HG03095 (cell line): ENCODE measurements around the gene KRT36.

Experiments used
- ATAC-seq: cut with Tn5 transposase; IDR thresholded peaks from one replicate; pipeline ENCODE4 v1.9.1; 2021; ENCODE audit warnings: moderate library complexity; ENCODE audit not compliant: unreplicated experiment

The KRT36 gene

DNA sequence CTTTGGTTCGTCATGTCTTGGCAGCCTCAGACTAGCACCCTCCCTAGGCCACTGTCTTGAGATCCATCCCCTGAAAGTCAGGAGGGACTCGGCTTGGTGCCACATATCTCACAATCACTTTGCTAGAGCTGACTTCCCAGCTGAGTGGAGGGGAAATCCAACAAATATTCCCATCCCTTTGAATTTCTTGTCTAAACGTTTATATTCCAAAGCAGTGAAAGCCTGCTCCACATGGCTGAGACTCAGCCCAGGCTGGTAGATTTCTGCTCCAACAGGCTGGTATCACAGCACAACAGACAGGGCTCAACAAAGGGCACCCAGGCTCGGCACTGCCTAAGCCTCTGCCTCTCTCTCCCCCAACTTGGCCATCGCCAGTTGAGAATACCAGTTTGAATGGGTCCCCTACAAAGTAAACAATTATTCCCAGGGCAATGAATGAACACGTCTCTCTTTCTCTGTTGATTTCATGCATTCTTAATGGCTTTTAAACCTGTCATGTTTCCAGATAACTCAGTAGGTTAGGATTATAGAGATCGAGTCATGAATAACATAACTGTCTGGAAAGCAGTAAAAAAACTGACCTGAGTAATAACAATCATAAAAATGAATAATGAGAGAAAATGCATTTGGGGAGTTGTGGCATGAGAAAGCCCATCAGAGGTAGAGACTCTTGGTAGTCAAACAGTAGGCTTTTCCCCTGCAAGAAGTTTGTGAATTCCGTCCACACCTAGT lies 14.7 kb upstream of the KRT36 start:
- no peak for ATAC-seq

DNA sequence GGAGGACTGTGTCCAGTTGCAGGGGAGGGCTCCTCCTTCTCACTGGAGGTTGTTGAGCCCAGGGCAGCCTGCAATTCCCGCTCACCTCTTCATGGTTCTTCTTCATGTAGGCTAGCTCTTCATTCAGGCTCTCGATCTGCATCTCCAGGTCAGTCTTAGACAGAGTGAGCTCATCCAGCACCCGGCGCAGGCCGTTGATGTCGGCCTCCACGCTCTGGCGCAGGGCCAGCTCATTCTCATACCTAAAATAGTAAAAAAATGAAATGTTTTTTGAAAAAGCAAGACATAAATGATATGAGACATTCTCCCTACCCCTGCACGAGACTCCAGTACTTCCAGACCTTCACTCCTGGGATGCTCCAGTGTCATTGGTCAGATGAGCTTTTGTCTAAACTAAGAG lies 13.5 kb upstream of the KRT36 start:
- ATAC-seq = no peak

DNA sequence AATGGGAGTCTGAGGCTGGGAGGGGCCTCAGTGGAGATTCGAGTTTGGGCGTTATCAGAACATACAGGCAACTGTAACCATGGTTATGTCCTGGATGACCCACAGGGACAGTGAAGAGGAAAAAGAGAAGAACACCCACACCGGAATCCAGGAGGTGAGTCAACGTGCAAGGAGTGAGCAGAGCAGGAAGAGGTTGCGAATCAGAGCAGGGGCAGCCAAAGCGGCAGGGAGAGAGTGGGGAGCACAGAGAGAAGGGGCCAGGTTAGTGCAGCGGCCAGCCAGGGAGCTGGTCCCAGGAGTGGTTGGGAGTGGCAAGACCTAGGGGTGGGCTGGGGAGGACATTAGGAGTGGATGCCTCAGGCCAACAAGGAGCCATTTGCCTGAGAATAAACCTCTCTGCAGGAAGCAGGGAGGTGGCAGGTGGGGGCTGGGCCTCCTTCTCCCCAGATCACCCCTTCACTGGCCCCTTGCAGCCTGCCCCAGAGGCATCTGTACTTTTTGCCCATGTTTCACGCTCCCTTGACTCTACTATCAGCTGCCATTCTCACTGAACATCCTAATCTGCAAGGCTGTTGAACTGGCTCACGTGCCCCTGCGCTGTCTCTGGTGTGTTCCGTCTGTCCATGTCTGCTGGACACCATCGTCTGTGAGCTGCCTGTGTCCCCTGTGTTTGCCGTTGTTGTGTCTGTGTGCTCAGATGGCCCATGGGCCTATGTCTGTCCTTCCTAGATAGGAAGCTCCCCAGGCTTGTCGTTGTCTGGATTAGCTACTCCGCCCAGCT lies 10.6 kb upstream of the KRT36 start:
- no peak for ATAC-seq

DNA sequence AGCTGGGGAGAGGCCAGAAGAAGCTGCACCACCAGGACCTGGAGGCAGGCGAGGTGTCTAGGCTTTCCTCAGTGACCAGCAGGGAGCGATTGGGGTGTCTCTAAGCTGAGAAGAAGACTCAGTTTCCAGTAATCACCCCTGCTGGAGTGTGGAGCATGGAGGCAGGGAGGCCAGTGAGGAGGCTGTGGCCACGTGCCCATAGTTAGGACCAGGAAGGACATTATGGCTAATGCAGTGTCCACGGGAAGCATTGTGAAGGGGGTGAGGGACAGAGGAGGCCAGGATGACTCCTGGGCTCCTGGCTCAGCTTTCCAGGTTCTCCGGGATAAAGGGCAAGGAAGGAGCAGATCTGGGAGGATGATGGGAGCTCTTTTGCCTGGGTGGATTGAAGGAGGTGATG lies 10.0 kb upstream of the KRT36 start:
- no peak for ATAC-seq

- ATAC-seq = no peak
Measured at GRCh38 chr17:41498276-41498675, 8.6 kb upstream of the KRT36 start.

DNA sequence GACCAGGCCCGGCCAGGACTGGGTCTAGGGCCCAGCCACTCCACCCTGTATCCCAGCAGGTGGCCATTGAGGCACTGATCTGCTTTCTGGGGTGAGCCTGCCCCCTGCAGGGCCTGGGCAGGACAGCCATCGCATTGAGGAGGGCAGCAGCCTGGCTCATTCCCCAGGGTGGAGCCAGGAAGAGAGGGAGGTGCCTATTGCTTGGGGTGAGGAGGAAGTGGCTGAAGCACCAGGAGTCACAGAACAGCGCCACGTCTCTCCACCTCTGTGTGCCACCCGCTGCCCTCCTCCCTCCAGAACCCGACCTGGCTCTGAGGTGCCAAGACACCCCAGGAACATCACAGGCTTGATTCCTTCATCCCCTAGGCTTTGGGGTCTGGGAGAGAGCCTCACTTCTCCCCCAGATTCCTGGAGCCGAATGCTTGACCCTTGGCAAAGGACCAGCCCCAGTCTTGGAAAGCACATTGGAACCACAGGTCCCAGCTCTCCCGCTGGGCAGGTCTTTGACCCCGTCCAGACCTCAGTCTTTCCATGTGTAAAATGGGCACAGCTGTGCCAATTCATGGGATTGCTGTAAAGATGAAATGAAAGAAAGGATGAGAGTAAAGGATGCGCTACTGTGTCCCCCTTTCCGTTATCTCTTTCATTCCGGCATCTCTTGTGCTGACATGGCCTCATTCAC lies 7.2 kb upstream of the KRT36 start:
- ATAC-seq = no peak

- no peak for ATAC-seq
Measured at GRCh38 chr17:41494524-41494923, 4.8 kb upstream of the KRT36 start.

DNA sequence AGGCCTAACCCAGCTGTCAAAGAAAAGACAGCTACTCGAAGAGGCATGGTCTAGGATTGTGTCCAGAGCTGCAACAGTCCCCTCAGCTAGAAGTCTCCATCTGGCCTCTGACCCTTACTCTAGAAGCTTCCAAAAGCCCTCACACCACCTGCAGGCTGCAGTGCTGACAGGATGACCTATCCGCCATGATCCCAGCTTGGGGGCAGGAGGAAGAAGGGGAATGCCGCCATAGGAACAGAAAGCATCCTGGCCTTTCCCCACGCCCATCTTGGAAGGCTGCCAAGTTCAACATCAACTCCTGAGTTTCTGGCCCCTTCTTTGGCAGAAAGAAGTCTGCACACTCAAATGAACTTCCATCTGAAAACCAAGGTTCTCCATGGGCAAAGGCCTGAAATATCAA lies 3.1 kb upstream of the KRT36 start:
- no peak for ATAC-seq

- no peak for ATAC-seq
Measured at GRCh38 chr17:41492351-41492750, 2.6 kb upstream of the KRT36 start.

DNA sequence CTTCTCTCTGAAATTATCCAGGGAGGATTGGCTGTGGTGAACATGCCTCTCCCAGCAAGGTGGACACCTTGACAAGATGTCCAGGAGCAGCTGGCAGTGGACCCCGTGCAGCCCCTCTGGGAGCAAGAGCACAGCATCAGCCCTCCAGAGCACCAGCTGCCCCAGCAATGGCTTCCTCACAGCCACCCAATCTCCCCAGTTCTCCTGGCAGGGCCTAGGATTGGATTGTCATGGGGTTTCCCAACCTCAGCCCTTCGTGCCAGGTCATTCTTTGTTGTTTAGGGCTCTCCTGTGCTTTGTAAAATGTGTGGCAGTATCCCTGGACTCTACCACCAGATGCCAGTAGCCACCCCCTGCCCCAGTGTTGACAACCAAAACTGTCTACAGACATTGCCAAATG lies 1.8 kb upstream of the KRT36 start:
- ATAC-seq = no peak

GRCh38 chr17:41490000-41490990 lies 585 bp upstream of the KRT36 start:
- no peak for ATAC-seq

DNA sequence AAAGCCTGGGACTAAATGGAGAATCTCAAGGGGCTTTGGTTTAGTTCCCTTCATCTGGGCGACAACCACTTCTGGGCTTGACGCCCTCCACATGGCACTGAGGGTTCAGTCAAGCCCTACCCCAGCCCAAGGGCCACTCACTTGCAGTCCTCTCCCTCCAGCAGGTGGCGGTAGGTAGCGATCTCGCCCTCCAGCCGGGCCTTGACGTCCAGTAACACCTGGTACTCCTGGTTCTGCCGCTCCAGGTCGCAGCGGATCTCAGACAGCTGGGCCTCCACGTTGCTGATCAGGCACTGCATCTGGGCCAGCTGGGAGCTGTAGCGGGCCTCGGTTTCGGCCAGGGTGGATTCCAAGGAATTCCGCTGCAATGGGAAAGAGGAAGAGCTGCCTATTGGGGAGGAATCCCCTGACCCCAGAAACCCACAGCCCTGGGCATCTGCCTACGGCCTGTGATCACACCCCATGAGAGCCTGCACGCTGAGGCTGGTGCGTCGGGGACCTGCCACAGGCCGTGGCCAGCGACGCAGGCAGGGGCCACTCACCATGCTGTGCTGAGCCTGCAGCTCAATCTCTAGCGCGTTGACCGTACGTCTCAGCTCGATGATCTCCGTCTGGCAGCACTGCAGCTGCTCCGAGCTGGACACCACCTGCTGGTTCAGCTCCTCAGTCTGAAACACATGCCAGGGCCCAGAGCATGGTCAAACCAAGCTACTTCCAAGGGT lies 2.7 kb downstream of the KRT36 start:
- ATAC-seq = no peak

GRCh38 chr17:41486316-41486715 lies 3.4 kb downstream of the KRT36 start:
- ATAC-seq = no peak

GRCh38 chr17:41484920-41485904 lies 4.5 kb downstream of the KRT36 start:
- no peak for ATAC-seq

DNA sequence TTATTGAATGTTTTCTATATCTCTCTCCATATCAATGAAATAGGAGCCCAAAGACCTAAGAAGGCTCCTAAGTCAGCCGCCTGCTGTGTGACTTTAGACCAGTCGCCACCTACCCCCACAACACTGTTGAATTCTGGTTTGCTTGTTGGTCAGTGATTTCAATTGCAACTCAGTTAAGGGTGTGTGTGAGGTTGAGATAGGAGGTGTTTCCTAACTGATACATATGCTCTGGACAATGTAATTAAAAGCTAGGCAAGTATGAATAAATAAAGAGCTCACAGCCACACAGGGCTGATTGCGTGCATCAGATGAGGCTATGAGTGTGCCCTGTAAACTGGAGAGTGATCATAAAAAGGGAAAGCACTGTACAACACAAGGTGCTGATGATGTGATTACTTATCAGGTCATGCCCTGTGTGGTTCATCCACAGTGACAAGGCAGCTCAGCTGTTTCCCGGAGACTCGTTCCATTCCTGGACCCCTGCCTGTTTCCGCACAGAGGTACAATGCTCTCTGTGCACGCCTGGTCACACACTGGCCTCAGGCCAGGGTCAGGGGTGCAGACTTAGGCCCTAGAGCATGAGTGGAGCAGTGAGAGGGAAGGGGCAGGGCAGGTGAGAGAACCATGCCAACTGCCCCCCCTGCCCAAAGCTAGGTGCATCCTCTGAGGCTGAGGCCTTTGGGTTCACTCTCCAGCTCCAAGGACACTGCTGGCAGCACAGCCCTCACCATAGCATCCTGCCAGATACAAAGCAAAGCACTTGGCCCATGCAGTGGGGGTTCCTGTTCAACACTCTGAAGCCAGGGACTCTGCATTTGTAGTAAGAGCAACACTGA lies 5.5 kb downstream of the KRT36 start:
- ATAC-seq = no peak

- no peak for ATAC-seq
Measured at GRCh38 chr17:41483531-41483930, 6.2 kb downstream of the KRT36 start.

GRCh38 chr17:41481036-41481435 lies 8.7 kb downstream of the KRT36 start, which contains the start of gene KRT35:
Gene KRT35, minus strand, starts transcription at chr17:41481151. Its CDS starts 54 bp downstream, at chr17:41481097.
- no peak for ATAC-seq

- ATAC-seq = no peak
Measured at GRCh38 chr17:41480581-41480980, 9.1 kb downstream of the KRT36 start.
